GM10248 (cell line): ENCODE data around the gene CCNY.
"Not testable (repeated sequence)": the region's sequence is repeated elsewhere in the genome, so short reads cannot be mapped to it uniquely, and the experiment has no call there.

Source experiments
- CTCF ChIA-PET: fragments of 300-600 bp; sonication (Branson Sonifier 250); formaldehyde crosslinking; extraction: SDS; loops from one replicate; lab custom pipeline; 2021; ENCODE audit warnings: antibody characterized with exemption; lab: Yijun Ruan, JAX
- POLR2A ChIA-PET: fragments of 350-650 bp; sonication (Branson Sonifier 250); formaldehyde crosslinking; extraction: SDS; loops from one replicate; lab custom pipeline; 2020; ENCODE audit warnings: antibody characterized with exemption; lab: Yijun Ruan, JAX
- DNase-seq: peaks from one replicate; pipeline ENCODE4 v3.0.0; 2012; ENCODE audit errors: extremely low spot score
- TF ChIP-seq, protein P1 (sequence below): IDR thresholded peaks from 2 replicates; pipeline ENCODE4 v1.5.1; 2012; ENCODE audit warnings: mild to moderate bottlenecking, low read depth; ENCODE audit errors: extremely low read depth, missing control alignments, control extremely low read depth

Gene CCNY

GRCh38 chr10:35353395-35353794 lies 17.1 kb downstream of the CCNY start:
- TF ChIP-seq, protein P1, sequence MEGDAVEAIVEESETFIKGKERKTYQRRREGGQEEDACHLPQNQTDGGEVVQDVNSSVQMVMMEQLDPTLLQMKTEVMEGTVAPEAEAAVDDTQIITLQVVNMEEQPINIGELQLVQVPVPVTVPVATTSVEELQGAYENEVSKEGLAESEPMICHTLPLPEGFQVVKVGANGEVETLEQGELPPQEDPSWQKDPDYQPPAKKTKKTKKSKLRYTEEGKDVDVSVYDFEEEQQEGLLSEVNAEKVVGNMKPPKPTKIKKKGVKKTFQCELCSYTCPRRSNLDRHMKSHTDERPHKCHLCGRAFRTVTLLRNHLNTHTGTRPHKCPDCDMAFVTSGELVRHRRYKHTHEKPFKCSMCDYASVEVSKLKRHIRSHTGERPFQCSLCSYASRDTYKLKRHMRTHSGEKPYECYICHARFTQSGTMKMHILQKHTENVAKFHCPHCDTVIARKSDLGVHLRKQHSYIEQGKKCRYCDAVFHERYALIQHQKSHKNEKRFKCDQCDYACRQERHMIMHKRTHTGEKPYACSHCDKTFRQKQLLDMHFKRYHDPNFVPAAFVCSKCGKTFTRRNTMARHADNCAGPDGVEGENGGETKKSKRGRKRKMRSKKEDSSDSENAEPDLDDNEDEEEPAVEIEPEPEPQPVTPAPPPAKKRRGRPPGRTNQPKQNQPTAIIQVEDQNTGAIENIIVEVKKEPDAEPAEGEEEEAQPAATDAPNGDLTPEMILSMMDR, result no peak
- POLR2A ChIA-PET, result no interaction called here

GRCh38 chr10:35353805-35354204 lies 17.5 kb downstream of the CCNY start:
- DNase-seq, result peak; percentile 34
- ChIA-PET CTCF (interaction anchor here (0.7 to 1.7 kb wide), 6 partner anchors 8 to 233 kb away, joined by 3 to 6 read pairs (median 3); no protein-coding TSS in a partner anchor), POLR2A (interaction anchor here (0.6 kb wide), 1 partner anchor 9 kb away, joined by 5 read pairs; no protein-coding TSS in a partner anchor)
- TF ChIP-seq, protein P1, result no peak

More at GRCh38 chr10:35353395-35353794, 17.1 kb downstream of the CCNY start:
- CTCF ChIA-PET, result interaction anchor here (0.7 to 1.7 kb wide), 6 partner anchors 10 to 232 kb away, joined by 3 to 6 read pairs (median 3); no protein-coding TSS in a partner anchor
- no peak for DNase-seq

GRCh38 chr10:35354257-35354656 lies 17.9 kb downstream of the CCNY start:
- ChIA-PET CTCF (interaction anchor here (0.7 to 2.0 kb wide), 9 partner anchors 9 to 233 kb away, joined by 3 to 6 read pairs (median 4); no protein-coding TSS in a partner anchor), POLR2A (interaction anchor here (0.6 kb wide), 1 partner anchor 9 kb away, joined by 5 read pairs; no protein-coding TSS in a partner anchor)
- DNase-seq, result not testable (repeated sequence)

DNA sequence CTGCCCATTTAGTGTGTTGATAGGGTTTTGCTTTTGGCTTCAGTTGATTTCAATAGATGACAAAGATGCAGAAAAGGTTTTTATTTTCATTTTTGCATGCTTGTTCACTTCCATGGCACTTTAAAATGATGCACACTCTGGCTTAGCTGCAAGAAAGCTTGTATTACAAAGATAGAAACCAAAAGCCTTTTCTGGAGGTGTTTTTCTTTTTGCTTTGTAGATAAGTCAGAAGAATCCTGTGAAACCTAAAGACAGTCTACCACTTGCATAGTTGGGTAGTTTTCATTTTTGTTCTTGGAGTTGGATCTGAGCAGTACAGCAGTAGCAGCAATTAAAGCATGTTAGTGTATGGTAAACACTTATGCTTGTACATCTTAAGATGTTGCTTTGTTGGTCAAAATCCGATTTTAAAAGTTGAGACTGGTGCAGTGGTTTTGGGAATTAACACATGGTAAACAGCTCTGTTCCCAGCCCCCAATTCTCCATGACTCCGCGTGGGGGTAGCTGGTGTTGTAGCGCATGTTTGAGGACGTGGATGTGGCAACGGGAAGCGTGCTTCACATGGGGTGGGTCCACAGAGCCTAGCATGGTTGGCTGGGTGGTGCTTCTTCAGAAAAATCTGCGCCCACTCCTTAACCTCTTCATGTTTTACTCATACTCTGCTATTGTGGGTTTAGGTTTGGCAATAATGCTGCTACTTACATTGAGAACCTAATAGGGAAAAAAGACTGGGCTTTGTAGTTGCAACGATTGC lies 19.8 kb downstream of the CCNY start:
- TF ChIP-seq, protein P1, result no peak
- CTCF ChIA-PET, result interaction anchor here (1.6 to 2.0 kb wide), 4 partner anchors 9 to 207 kb away, joined by 4 to 6 read pairs (median 4); no protein-coding TSS in a partner anchor
- POLR2A ChIA-PET, result no interaction called here
- peak; percentile 71 for DNase-seq

GRCh38 chr10:35356725-35357092 lies 20.4 kb downstream of the CCNY start:
- POLR2A ChIA-PET, result no interaction called here
- TF ChIP-seq, protein P1, result no peak
- CTCF ChIA-PET, result interaction anchor here (1.6 kb wide), 2 partner anchors 9 to 206 kb away, joined by 4 to 6 read pairs; no protein-coding TSS in a partner anchor
- no peak for DNase-seq

GRCh38 chr10:35359056-35359455 lies 22.7 kb downstream of the CCNY start:
- ChIA-PET CTCF (interaction anchor here (1.1 to 4.1 kb wide), 3 partner anchors 8 to 233 kb away, joined by 3 to 10 read pairs (median 5); no protein-coding TSS in a partner anchor), POLR2A (no interaction called here)
- DNase-seq, result no peak
- TF ChIP-seq, protein P1, result no peak

GRCh38 chr10:35359873-35360272 lies 23.6 kb downstream of the CCNY start:
- no peak for DNase-seq
- CTCF ChIA-PET, result interaction anchor here (4.1 kb wide), 1 partner anchor 14 kb away, joined by 10 read pairs; no protein-coding TSS in a partner anchor
- TF ChIP-seq, protein P1, result no peak
- POLR2A ChIA-PET, result no interaction called here
